ENCODE results near the gene GRAMD1C.

GRAMD1C gene

DNA sequence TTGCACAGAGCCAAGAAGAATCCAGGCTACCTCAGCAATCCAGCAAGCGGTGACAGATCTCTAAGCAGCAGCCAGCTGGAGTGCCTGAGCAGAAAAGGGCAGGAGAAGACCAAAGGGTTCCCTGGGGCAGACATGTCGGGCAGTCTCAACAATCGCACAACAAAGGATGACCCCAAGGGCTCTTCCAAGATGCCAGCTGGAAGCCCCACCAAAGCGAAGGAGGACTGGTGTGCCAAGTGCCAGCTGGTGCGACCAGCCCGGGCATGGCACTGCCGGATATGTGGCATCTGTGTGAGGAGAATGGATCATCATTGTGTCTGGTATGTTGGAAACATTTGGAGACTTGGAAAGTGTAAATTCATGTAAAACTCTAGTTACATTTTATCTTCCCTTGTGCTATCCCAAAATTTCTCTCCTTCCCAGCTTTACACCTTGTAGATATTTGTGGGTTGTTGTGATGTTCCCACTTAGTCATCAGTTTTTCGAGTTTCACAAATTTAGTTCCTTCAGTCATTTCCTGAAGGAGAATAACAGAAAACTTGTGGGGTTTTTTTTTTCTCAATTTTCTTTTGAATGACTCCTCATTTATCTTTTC, 115.6 kb downstream of the GRAMD1C start:
- DNase-seq = no peak

DNA sequence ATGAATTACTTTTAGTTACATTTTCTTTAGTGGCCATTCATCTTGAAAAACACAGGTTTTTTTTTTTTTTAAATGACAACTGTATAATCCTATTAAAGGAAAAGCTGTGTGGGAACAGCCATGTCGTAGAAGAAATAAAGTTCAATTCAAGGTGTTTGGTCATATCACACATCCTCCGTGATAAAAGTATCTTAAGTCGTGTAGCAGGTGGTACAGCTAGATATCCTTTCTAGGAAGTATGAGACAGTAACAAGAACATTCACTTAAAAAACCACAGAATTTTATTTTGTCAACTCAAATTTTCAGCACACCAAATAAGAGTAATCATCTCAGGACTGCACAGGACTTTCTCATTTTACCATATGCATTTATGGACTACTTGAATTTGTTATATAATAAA, 125.3 kb downstream of the GRAMD1C start:
- no peak for DNase-seq

DNA sequence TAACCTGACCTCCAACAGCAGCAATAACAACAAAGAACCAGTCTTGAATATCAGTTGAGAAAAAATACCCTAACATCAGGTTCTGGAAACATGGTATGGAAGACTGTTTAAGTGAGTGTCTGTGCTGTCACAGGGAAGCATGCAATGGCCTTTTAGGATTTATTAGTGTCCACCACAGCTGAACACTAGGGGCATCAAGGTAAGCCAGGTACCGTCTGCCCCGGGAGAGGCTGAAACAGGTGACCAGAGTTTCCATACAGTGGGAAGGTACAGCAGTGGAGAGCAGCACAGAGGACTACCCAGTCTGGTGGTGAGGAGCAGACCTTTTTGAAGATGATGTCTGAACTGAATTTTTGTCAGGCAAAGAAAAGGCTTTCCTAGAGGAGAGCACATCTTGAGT, 127.6 kb downstream of the GRAMD1C start:
- no peak for DNase-seq

DNA sequence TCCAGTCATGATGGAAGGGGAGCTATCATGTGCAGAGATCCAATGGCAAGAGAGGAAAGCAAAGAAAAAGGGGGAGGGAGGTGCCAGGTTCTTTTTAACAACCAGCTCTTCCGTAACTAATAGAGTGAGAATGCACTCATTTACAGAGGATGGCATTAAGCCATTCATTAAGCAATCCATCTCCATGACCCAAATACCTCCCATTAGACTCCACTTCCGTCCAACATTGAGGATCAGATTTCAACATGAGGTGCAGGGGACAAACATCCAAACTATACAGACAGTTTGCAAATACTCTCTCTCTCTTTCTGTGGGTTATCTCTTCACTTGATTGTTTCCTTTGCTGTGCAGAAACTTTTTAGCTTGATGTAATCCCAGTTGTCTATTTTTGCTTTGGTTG, 130.4 kb downstream of the GRAMD1C start:
- no peak for DNase-seq

DNA sequence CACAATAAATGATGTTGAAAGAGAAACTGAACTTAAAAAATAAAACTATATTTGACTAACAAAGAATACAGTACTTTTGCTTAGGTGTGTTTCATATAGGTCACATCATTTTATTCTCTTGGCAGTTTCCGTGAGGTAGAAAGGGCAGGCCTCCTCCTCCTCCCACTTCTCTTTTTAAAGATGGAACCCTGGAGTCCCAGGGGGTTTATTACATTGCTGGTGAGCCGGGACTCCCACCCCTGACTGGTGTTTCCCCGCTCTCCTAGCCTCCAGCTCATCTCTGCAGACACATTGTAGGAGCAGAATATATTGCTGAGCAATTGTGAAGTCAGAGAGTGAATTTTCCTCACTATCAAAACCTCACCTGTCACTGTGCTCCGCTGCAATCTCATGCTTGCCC, 139.2 kb downstream of the GRAMD1C start:
- no peak for DNase-seq

DNA sequence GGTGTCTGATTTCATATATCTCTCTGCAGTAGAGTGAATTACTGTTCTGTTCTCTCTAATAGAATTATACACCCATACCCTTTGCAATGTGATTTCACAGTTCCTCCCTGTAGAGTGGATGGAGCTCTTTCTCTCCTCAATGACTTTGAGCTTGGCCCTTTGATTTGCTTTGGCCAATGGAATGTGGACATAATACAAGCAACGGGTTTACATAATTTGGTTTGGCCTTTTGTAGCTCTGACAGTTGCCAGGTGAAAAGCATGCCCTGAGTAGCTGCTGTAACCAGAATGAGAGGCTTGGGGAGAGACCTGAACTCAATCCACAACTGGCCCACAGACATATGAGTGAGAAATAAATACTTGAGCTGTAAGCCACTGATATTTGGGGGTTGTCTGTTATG, 141.3 kb downstream of the GRAMD1C start:
- DNase-seq = no peak

DNA sequence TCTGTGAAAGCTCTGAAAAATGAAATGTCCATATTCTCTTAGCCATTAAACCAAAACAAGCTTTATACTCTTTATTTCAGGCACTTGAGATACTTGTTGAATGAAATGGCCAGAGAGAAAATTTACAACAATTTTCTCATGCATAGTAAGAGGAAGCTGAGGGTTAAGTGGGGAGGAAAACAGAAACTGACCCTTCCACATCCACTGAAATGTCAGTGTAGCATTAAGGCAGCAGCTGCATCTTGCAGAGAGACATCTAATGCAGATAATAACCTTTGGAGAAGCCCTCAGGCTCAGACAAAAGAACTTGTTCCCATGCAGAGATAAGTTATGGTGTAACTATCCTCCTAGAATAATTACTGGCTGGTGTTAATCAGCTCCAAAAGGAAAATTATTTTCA, 143.2 kb downstream of the GRAMD1C start:
- DNase-seq = no peak

DNA sequence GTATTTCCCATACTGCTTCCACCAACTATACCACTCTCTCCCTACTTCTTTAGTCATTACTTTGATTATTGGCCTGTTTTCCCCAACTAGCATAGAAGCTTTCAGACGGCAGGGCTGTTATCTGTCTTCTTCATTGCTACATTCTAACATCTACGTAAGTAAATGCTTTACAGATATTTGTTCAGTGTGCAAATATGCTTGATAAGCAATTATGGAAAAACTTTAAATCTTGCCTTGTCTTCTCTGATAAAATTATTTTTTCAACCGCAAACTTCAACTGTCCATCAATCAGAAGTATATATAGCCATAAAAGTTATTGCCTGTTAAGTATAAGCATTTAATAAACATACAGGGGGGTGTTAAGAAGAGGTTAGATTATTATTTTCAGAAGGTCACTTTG, 145.0 kb downstream of the GRAMD1C start:
- no peak for DNase-seq

DNA sequence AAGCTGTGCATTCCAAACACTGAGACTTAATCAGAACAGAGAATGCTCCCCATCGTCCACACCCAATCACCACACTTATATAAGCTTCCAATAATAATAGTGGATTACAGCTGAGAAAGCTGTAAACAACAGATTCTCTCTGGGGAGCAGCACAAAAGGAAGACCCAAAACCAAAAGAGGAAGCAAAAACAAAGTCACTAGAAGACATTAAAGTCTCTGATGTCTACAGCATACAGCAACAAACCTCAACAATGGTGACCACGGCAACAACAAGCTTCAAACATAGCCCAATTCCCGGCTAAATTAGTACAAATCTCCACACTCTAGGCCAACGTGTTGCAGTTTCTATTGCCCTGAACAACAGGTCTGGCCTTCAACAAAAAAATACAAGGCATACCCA, 147.0 kb downstream of the GRAMD1C start:
- no peak for DNase-seq

Data from stimulated activated naive CD4-positive, alpha-beta T cell (primary cell).